Endothelial cell (in vitro differentiated cells): ENCODE measurements around the gene PTTG1IP. TPM values are rescaled to one million over a fixed set of nuclear protein-coding genes. Genes with fewer than 3 reads are reported as not detected.

Experiments used
- DNase-seq: peaks from one replicate; pipeline ENCODE4 v3.0.0; 2021; ENCODE audit warnings: low spot score
- H3K27ac Mint-ChIP-seq: one replicate; pipeline ENCODE4 v1.8.0; 2021; ENCODE audit warnings: mixed read lengths, inconsistent platforms; ENCODE audit not compliant: unreplicated experiment
- H3K27me3 Mint-ChIP-seq: one replicate; pipeline ENCODE4 v1.8.0; 2021; ENCODE audit warnings: mild to moderate bottlenecking, moderate library complexity, mixed read lengths, inconsistent platforms; ENCODE audit not compliant: unreplicated experiment
- H3K36me3 Mint-ChIP-seq: one replicate; pipeline ENCODE4 v1.8.0; 2021; ENCODE audit warnings: mild to moderate bottlenecking, low read depth, mixed read lengths, inconsistent platforms; ENCODE audit not compliant: unreplicated experiment
- H3K4me1 Mint-ChIP-seq: one replicate; pipeline ENCODE4 v1.8.0; 2021; ENCODE audit warnings: mild to moderate bottlenecking, mixed read lengths, inconsistent platforms; ENCODE audit not compliant: unreplicated experiment
- H3K4me3 Mint-ChIP-seq: one replicate; pipeline ENCODE4 v1.8.0; 2021; ENCODE audit warnings: mild to moderate bottlenecking, mixed read lengths, inconsistent platforms; ENCODE audit not compliant: unreplicated experiment
- H3K9me3 Mint-ChIP-seq: one replicate; pipeline ENCODE4 v1.8.0; 2021; ENCODE audit warnings: mixed read lengths, inconsistent platforms; ENCODE audit not compliant: unreplicated experiment
- total RNA-seq: library from RNA; stranded (reverse); fragmentation: NEBNext Ultra II Directional; extraction: Animal tissue kit (Norgen Biotek cat#: 25700); gene quantifications from one replicate; pipeline ENCODE4 v1.2.1, GENCODE V29; 2021; ENCODE audit not compliant: unreplicated experiment
- TF ChIP-seq, protein P1 (sequence below): fragments of 200-600 bp; sonication (generic); IDR thresholded peaks from one replicate; pipeline ENCODE4 v1.5.0; 2021; ENCODE audit warnings: antibody characterized with exemption; ENCODE audit not compliant: unreplicated experiment

Gene PTTG1IP
- total RNA-seq, 1 donor from 2014 or later, result 223 TPM

- Mint-ChIP-seq H3K36me3 (no peaks in the 10 kb centered on the region), H3K4me3 (no peak overlapping the region), H3K4me1 (peaks cover 7% of the 10 kb centered on the region), H3K27me3 (peaks cover 8% of the 10 kb centered on the region), H3K27ac (no peak overlapping the region), H3K9me3 (no peaks in the 10 kb centered on the region)
- DNase-seq, result no peak
- TF ChIP-seq, protein P1, sequence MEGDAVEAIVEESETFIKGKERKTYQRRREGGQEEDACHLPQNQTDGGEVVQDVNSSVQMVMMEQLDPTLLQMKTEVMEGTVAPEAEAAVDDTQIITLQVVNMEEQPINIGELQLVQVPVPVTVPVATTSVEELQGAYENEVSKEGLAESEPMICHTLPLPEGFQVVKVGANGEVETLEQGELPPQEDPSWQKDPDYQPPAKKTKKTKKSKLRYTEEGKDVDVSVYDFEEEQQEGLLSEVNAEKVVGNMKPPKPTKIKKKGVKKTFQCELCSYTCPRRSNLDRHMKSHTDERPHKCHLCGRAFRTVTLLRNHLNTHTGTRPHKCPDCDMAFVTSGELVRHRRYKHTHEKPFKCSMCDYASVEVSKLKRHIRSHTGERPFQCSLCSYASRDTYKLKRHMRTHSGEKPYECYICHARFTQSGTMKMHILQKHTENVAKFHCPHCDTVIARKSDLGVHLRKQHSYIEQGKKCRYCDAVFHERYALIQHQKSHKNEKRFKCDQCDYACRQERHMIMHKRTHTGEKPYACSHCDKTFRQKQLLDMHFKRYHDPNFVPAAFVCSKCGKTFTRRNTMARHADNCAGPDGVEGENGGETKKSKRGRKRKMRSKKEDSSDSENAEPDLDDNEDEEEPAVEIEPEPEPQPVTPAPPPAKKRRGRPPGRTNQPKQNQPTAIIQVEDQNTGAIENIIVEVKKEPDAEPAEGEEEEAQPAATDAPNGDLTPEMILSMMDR, result no peak
These were observed 37.5 kb upstream of the PTTG1IP start for GRCh38 chr21:44911068-44911383.

GRCh38 chr21:44910229-44911067 lies 37.0 kb upstream of the PTTG1IP start:
- peaks cover 5% of the 10 kb centered on the region for H3K4me1 Mint-ChIP-seq
- no peaks in the 10 kb centered on the region for H3K36me3 Mint-ChIP-seq
- DNase-seq, result no peak
- TF ChIP-seq, protein P1, result no peak
- H3K27ac Mint-ChIP-seq, result no peak overlapping the region
- no peaks in the 10 kb centered on the region for H3K9me3 Mint-ChIP-seq
- peaks cover 8% of the 10 kb centered on the region for H3K27me3 Mint-ChIP-seq
- H3K4me3 Mint-ChIP-seq, result no peak overlapping the region

- H3K4me3 Mint-ChIP-seq, result peak overlapping the region; percentile 73
- no peak for DNase-seq
- H3K27ac Mint-ChIP-seq, result no peak overlapping the region
- H3K36me3 Mint-ChIP-seq, result peaks cover under 1% of the 10 kb centered on the region
- TF ChIP-seq, protein P1, result no peak
- no peaks in the 10 kb centered on the region for H3K9me3 Mint-ChIP-seq
- peaks cover 3% of the 10 kb centered on the region for H3K4me1 Mint-ChIP-seq
- H3K27me3 Mint-ChIP-seq, result peaks cover 9% of the 10 kb centered on the region
These were observed 36.2 kb upstream of the PTTG1IP start for GRCh38 chr21:44909719-44910118.

GRCh38 chr21:44908908-44909307 lies 35.4 kb upstream of the PTTG1IP start:
- Mint-ChIP-seq H3K36me3 (peaks cover 6% of the 10 kb centered on the region), H3K27ac (no peak overlapping the region), H3K4me3 (no peak overlapping the region), H3K4me1 (no peaks in the 10 kb centered on the region), H3K9me3 (no peaks in the 10 kb centered on the region), H3K27me3 (peaks cover 12% of the 10 kb centered on the region)
- TF ChIP-seq, protein P1, result no peak
- DNase-seq, result no peak

DNA sequence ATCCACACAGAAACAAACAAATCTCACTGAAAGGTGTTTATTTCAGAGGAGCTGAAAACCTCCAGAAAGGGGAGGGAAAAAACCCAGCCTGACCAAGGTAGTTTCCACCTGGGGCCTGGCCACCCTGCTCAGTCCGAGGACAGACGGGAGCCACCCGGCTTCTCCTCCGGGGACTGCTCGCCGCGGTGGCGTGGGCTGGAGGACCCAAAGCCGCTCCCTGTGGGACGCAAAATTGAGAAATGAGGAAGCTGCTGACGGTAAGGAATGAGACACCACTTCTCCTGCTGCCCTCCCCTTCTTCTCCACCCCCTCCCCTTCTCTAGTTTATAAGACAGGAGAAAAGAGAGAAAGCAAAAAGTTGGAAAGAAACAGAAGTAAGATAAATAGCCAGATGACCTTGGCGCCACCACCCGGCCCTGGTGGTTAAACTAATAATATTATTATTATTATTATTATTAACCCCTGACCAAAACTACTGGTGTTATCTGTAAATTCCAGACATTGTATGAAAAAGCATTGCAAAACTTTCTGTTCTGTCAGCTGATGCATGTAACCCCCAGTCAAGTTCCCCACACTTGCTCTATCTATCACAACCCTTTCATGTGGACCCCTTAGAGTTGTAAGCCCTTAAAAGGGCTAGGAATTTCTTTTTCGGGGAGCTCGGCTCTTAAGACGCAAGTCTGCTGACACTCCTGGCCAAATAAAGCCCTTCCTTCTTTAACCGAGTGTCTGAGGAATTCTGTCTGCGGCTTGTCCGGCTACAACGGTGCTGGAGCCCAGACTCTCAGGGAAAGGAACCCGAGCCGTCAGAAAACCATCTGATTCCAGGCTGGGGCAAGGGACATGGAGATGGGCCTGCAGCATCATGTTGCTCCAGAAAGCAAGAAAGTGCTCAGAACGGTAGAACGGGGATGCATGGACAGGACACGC lies 34.7 kb upstream of the PTTG1IP start:
- Mint-ChIP-seq H3K4me3 (no peak overlapping the region), H3K9me3 (no peaks in the 10 kb centered on the region), H3K36me3 (peaks cover 6% of the 10 kb centered on the region), H3K4me1 (no peaks in the 10 kb centered on the region), H3K27me3 (peaks cover 12% of the 10 kb centered on the region), H3K27ac (no peak overlapping the region)
- DNase-seq, result no peak
- TF ChIP-seq, protein P1, result no peak
